GM20000 (cell line): ENCODE measurements around the gene CCDC27.
"Not testable (repeated sequence)": the region's sequence is repeated elsewhere in the genome, so short reads cannot be mapped to it uniquely, and the experiment has no call there.

ENCODE experiments used
- DNase-seq: peaks from one replicate; pipeline ENCODE4 v3.0.0; 2012; ENCODE audit warnings: low spot score
- TF ChIP-seq, protein P1 (sequence below): IDR thresholded peaks from 2 replicates; pipeline ENCODE4 v1.5.1; 2012; ENCODE audit warnings: mild to moderate bottlenecking, control low read depth; ENCODE audit errors: extremely low read depth, missing control alignments

The CCDC27 gene

DNA sequence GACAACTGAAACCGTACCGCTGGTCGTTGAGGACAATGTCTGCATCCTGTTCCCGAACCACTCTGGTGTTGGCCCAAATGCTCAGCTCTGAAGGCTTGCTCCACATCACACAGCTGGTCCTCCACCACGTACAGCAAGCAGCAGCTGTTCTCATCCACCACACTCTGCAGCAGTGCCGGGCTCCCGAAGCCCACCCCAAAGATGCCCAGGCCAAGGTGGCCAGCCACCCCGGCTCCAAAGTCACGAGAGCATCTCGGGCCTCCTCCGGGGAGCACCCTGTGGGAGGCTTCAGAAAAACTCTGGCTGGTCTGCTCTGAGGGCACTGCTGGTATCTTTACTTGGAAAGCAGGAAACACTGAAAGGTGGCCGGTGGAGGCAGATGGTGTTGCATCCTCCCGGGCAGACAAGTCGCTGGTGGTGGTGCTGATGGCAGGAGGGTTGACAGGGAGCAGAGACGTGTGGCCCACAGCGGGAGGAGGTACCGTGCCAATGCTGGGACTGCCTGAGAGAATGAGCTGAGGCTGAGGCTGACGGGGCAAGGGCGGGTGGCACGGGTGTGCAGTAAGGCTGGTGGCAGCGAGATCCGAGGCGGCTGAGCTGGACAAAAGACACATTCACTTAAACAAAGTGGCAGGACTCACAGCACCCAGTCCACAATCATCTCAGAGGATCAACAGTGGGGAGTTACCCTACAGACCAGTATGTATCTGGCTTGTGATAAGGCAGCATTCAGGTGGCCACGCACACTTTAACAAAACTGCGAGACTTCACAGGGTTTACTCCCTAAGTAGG is 6.5 kb upstream of the CCDC27 start:
- DNase-seq, result no peak
- TF ChIP-seq, protein P1, sequence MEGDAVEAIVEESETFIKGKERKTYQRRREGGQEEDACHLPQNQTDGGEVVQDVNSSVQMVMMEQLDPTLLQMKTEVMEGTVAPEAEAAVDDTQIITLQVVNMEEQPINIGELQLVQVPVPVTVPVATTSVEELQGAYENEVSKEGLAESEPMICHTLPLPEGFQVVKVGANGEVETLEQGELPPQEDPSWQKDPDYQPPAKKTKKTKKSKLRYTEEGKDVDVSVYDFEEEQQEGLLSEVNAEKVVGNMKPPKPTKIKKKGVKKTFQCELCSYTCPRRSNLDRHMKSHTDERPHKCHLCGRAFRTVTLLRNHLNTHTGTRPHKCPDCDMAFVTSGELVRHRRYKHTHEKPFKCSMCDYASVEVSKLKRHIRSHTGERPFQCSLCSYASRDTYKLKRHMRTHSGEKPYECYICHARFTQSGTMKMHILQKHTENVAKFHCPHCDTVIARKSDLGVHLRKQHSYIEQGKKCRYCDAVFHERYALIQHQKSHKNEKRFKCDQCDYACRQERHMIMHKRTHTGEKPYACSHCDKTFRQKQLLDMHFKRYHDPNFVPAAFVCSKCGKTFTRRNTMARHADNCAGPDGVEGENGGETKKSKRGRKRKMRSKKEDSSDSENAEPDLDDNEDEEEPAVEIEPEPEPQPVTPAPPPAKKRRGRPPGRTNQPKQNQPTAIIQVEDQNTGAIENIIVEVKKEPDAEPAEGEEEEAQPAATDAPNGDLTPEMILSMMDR, result no peak

- DNase-seq, result no peak
- TF ChIP-seq, protein P1, result no peak
Measured at GRCh38 chr1:3746389-3746829, 5.8 kb upstream of the CCDC27 start.

DNA sequence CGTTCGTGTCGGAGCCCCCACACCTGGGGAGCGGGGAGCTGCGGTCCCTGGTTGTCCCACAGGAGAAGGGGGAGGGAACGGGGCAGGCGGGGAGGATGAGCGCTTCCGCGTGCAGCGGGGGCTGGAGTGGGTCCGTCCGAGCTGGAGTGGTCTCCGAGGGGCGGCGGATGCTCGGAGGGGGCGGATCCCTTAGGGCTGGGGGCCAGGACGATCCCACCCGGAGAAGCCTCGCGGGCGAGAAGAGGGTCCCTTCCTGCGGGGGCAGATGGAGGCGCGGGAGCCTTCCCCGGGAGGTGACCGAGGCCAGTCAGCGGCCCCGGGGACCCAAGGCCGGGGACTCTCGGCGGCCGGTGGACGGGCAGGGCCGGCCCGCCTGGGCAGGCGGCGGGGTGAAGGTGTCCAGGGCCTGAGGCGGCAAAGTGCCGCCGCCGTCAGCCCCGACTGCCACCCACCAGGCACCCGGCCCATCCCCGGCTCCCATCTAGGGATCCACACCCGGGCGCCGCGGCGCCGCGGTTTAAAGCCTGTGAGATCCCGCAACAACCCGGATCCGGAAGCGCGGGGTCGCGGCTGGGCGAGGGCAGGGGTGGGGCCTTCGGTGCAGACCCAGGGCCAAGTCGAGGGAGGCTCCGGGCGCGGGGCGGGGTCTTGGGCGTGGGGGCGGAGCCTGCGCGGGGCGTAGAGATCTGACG is 5.3 kb upstream of the CCDC27 start:
- TF ChIP-seq, protein P1, result no peak
- peak; percentile 98 for DNase-seq

DNA sequence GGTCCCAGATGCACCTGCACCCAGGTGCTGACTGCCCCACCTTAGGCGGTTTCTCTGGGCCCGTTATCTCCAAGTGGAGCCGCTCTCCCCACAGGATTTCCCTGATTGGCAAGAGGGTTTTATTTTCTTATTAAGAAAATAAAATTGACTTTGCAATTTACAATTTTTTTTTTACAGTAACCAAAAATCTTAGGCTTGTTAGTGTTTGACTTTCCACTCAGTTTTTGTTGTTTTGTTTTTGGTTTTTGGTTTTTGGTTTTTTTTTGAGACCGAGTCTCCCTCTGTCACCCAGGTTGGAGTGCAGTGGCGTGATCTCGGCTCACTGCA is 4.8 kb upstream of the CCDC27 start:
- TF ChIP-seq, protein P1, result no peak
- DNase-seq, result no peak

DNA sequence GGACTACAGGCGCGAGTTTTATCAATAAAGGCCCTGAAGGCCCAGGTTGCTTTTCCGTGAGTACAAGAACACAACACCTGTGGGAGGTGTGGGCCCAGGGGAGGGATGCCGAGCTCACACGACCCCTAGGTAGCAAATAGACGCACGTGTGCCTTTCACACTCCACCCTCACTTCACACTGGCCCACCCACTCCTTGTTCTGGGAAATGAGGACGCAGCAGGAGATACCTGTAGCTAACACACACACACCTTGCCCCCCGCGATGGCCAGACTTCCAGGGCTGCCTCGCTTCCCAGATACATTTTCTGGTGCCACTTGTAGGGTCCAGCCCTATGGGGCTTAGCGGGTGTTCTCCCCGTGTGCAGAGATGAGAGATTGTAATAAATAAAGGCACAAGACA is 4.3 kb upstream of the CCDC27 start:
- DNase-seq, result no peak
- TF ChIP-seq, protein P1, result no peak

DNA sequence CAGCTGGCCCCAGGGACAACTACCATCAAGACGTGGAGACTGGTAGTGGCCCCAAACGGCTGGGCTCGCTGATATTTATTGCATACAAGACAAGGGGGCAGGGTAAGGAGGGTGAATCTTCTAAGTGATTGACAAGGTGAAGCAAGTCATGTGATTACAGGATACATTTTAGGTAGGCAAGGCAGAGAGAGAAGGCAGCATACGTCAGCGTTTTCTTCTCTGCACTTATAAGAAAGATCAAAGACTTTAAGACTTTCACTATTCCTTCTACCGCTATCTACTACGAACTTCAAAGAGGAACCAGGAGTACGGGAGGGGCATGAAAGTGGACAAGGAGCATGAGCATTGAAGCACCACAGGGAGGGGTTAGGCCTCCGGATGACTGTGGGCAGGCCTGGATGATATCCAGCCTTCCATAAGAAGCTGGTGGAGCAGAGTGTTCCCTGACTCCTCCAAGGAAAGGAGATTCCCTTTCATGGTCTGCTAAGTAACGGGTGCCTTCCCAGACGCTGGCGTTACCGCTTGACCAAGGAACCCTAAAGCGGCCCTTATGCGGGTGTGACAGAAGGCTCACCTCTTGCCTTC is 3.8 kb upstream of the CCDC27 start:
- not testable (repeated sequence) for DNase-seq

GRCh38 chr1:3749512-3749911 is 2.7 kb upstream of the CCDC27 start:
- TF ChIP-seq, protein P1, result no peak
- DNase-seq, result no peak
